GM23338 (cell line): Measurements from ENCODE around the gene EARS2. TPM values are rescaled to one million over a fixed set of nuclear protein-coding genes. Genes with fewer than 3 reads are reported as not detected.

Experiments
- ATAC-seq: fragments of 200-7000 bp; cut with Tn5 transposase; 3 replicates; pipeline ENCODE4 v1.9.1; 2020
- DNase-seq: peaks from one replicate; pipeline ENCODE4 v3.0.0-alpha.2; 2015; ENCODE audit warnings: low spot score
- H2AFZ ChIP-seq: fragments of 200-600 bp; sonication (generic); 2 replicates; pipeline ENCODE4 v1.8.0; 2016; ENCODE audit warnings: antibody characterized with exemption, mild to moderate bottlenecking, moderate library complexity
- H3F3A ChIP-seq: fragments of 200-600 bp; sonication (generic); replicated peaks from 2 replicates; pipeline ENCODE4 v1.8.0; 2017; ENCODE audit warnings: antibody characterized with exemption, mixed run types, low read depth
- H3K27ac ChIP-seq: fragments of 200-600 bp; sonication (generic); 2 replicates; pipeline ENCODE4 v1.6.1; 2016; ENCODE audit warnings: low read depth
- H3K27me3 ChIP-seq: fragments of 200-600 bp; sonication (generic); 2 replicates; pipeline ENCODE4 v1.8.0; 2016; ENCODE audit warnings: mild to moderate bottlenecking, mixed run types, moderate library complexity; ENCODE audit not compliant: insufficient read depth
- H3K36me3 ChIP-seq: fragments of 200-600 bp; sonication (generic); 2 replicates; pipeline ENCODE4 v1.8.0; 2016; ENCODE audit warnings: mild to moderate bottlenecking; ENCODE audit not compliant: insufficient read depth
- H3K4me1 ChIP-seq: fragments of 200-600 bp; sonication (generic); 2 replicates; pipeline ENCODE4 v1.8.0; 2016; ENCODE audit warnings: mild to moderate bottlenecking, moderate library complexity; ENCODE audit not compliant: insufficient read depth
- H3K4me2 ChIP-seq: fragments of 200-600 bp; sonication (generic); 2 replicates; pipeline ENCODE4 v1.7.1; 2017; ENCODE audit warnings: mixed run types
- H3K4me3 ChIP-seq: fragments of 200-600 bp; sonication (generic); 2 replicates; pipeline ENCODE4 v1.6.1; 2016; ENCODE audit warnings: mixed run types
- H3K79me2 ChIP-seq: fragments of 200-600 bp; sonication (generic); replicated peaks from 2 replicates; pipeline ENCODE4 v1.8.0; 2017; ENCODE audit warnings: mild to moderate bottlenecking; ENCODE audit not compliant: insufficient read depth
- H3K9me2 ChIP-seq: fragments of 200-600 bp; sonication (generic); 2 replicates; pipeline ENCODE4 v1.8.0; 2017; ENCODE audit not compliant: insufficient read depth
- H4K20me1 ChIP-seq: fragments of 200-600 bp; sonication (generic); replicated peaks from 2 replicates; pipeline ENCODE4 v1.8.0; 2017; ENCODE audit warnings: mild to moderate bottlenecking; ENCODE audit not compliant: insufficient read depth
- H3K27ac Mint-ChIP-seq: 2 replicates; pipeline ENCODE4 v1.8.0; 2020; ENCODE audit warnings: inconsistent platforms, mild to moderate bottlenecking, moderate library complexity, mixed read lengths
- H3K27me3 Mint-ChIP-seq: 3 replicates; pipeline ENCODE4 v1.8.0; 2022; ENCODE audit warnings: low read depth, mild to moderate bottlenecking, moderate library complexity, mixed read lengths, inconsistent platforms; ENCODE audit not compliant: insufficient read depth, poor library complexity
- H3K36me3 Mint-ChIP-seq: 3 replicates; pipeline ENCODE4 v1.8.0; 2021; ENCODE audit warnings: low read depth, mild to moderate bottlenecking, inconsistent platforms, moderate library complexity, mixed read lengths
- H3K4me1 Mint-ChIP-seq: 3 replicates; pipeline ENCODE4 v1.8.0; 2020; ENCODE audit warnings: mild to moderate bottlenecking, inconsistent platforms, mixed read lengths
- H3K4me3 Mint-ChIP-seq: 3 replicates; pipeline ENCODE4 v1.8.0; 2021; ENCODE audit warnings: moderate library complexity, mild to moderate bottlenecking, inconsistent platforms, mixed read lengths
- H3K9me3 Mint-ChIP-seq: 3 replicates; pipeline ENCODE4 v1.8.0; 2020; ENCODE audit warnings: moderate library complexity, mild to moderate bottlenecking, inconsistent platforms, mixed read lengths
- CREB1 ChIP-seq: fragments of 250-450 bp; sonication (Bioruptor Pico); IDR thresholded peaks from 2 replicates; pipeline ENCODE4 v1.5.0; 2020; ENCODE audit warnings: low read depth, mild to moderate bottlenecking, moderate library complexity
- EZH2 ChIP-seq: fragments of 200-600 bp; sonication (generic); IDR thresholded peaks from one replicate; pipeline ENCODE4 v1.8.0; 2017; ENCODE audit warnings: antibody characterized with exemption, mild to moderate bottlenecking, low read depth; ENCODE audit not compliant: unreplicated experiment
- EZH2phosphoT487 ChIP-seq: fragments of 200-600 bp; sonication (generic); IDR thresholded peaks from one replicate; pipeline ENCODE4 v1.8.1; 2018; ENCODE audit warnings: antibody characterized with exemption; ENCODE audit not compliant: unreplicated experiment
- JUNB ChIP-seq: IDR thresholded peaks from one replicate; pipeline ENCODE4 v1.6.1; 2016; ENCODE audit warnings: antibody characterized with exemption; ENCODE audit not compliant: unreplicated experiment
- NANOG ChIP-seq: IDR thresholded peaks from 2 replicates; pipeline ENCODE4 v1.6.1; 2016; ENCODE audit warnings: antibody characterized with exemption, borderline replicate concordance
- POLR2AphosphoS5 ChIP-seq: IDR thresholded peaks from 2 replicates; pipeline ENCODE4 v1.6.1; 2016; ENCODE audit warnings: antibody characterized with exemption, low read depth
- STAT1 ChIP-seq: IDR thresholded peaks from one replicate; pipeline ENCODE4 v1.6.1; 2016; ENCODE audit warnings: antibody characterized with exemption; ENCODE audit not compliant: unreplicated experiment
- ZNF114 ChIP-seq: fragments of 250-450 bp; sonication (Bioruptor Pico); IDR thresholded peaks from 2 replicates; pipeline ENCODE4 v1.5.0; 2020; ENCODE audit warnings: mild to moderate bottlenecking, moderate library complexity
- ZNF331 ChIP-seq: fragments of 250-450 bp; sonication (Bioruptor Pico); IDR thresholded peaks from 2 replicates; pipeline ENCODE4 v1.5.0; 2020; ENCODE audit warnings: low read depth, mild to moderate bottlenecking, moderate library complexity
- polyA plus RNA-seq: library from polyadenylated mRNA; unstranded; fragments of >200 nt; fragmentation: Nextera tagmentation; extraction: Ambion mirVana; gene quantifications from 2 replicates; pipeline ENCODE4 v1.2.1, GENCODE V29; 2016
- total RNA-seq: library from RNA; depleted of rRNA; stranded (reverse); fragments of >200 nt; shearing (Covaris generic); gene quantifications from 2 replicates; pipeline ENCODE4 v1.2.3, GENCODE V29; 2014
- TF ChIP-seq, protein P1 (sequence below): fragments of 250-450 bp; sonication (Bioruptor Pico); IDR thresholded peaks from 2 replicates; pipeline ENCODE4 v1.5.0; 2020; ENCODE audit warnings: mild to moderate bottlenecking, moderate library complexity
- TF ChIP-seq, protein P2 (sequence below): IDR thresholded peaks from one replicate; pipeline ENCODE4 v1.6.1; 2018; ENCODE audit warnings: antibody characterized with exemption; ENCODE audit not compliant: unreplicated experiment
- TF ChIP-seq, protein P3 (sequence below): IDR thresholded peaks from 2 replicates; pipeline ENCODE4 v1.6.1; 2016; ENCODE audit warnings: antibody characterized with exemption

EARS2 gene
- total and polyA plus RNA-seq, 2 experiments from 2014 or later: 22.6 to 89.1 TPM

DNA sequence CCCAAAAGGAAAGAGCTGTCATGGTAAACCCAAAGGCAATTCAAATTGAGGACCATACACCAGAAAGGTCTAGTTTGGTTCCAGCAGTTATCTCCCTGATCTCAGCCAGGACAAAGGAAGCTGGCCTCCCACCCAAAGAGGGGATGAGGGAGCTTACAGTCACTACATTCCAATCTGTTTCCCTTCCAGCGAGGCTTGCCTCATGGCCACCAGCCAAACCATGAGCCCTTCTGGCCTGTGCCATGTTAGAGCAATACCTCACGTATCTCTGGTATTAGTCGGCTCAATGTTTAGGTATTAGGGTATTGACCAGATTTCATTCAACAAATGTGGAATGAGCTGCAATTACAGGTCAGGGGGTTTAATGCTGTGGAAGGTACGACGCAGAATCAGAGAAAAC is 30.6 kb upstream of the EARS2 start:
- H3K27ac Mint-ChIP-seq: no peak overlapping the region

DNA sequence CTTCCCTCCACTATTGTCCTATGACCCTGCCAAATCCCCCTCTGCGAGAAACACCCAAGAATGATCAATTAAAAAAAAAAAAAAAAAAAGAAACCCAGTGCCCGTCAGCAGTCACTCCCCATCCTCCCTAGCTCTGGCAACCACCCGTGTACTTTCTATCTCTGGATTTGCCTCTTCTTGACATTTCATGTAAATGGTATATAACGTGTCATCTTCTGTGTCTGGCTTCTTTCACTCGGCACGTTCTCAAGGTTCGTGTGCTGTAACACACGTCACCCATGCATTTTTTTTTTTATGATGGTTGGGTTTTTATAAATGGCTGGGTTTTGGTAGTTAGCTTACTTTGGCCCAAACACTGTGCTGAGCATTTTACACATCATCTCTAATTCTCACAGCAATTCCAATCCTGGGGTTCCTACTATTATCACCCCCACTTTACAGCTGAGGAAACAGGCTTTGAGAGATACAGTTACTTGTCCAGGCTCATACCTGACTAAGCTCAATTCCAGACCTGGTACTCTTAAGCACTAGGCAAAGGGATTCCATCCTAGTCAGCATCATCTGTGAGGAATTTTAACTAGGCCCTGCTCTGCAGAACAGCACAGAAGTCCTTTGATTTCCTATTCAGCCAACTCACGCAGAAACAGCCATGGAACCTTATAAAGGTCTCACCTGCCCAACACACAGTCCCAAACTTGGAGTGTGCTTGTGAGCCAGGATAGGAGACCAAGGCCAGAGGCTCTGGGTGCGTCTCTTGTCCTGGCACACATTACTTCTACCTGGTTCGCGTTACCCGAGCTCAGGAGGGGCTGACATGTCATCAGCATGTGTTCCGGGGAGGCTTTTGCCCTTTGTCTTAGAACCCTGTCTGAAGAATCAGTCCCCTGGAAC is 27.3 kb upstream of the EARS2 start:
- no peak overlapping the region for H3K4me3 Mint-ChIP-seq
- Histone ChIP-seq H4K20me1 (peaks cover 12% of the 10 kb centered on the region), H3K4me2 (no peak overlapping the region), H3K27me3 (no peaks in the 10 kb centered on the region), H3K9me2 (no peaks in the 10 kb centered on the region), H3F3A (0 out of 2 replicates have a peak, but pooled peaks cover 1% of the 10 kb centered on the region), H3K79me2 (peaks cover 35% of the 10 kb centered on the region), H2AFZ (no peak overlapping the region), H3K27ac (no peak overlapping the region), H3K4me3 (no peak overlapping the region), H3K4me1 (no peaks in the 10 kb centered on the region), H3K36me3 (peaks cover 35% of the 10 kb centered on the region)
- no peak for ATAC-seq
- H3K27ac Mint-ChIP-seq: no peak overlapping the region
- DNase-seq: no peak
- no peaks in the 10 kb centered on the region for H3K27me3 Mint-ChIP-seq
- H3K36me3 Mint-ChIP-seq: peaks cover 75% of the 10 kb centered on the region
- no peaks in the 10 kb centered on the region for H3K9me3 Mint-ChIP-seq
- H3K4me1 Mint-ChIP-seq: no peaks in the 10 kb centered on the region
- TF ChIP-seq, protein P1, sequence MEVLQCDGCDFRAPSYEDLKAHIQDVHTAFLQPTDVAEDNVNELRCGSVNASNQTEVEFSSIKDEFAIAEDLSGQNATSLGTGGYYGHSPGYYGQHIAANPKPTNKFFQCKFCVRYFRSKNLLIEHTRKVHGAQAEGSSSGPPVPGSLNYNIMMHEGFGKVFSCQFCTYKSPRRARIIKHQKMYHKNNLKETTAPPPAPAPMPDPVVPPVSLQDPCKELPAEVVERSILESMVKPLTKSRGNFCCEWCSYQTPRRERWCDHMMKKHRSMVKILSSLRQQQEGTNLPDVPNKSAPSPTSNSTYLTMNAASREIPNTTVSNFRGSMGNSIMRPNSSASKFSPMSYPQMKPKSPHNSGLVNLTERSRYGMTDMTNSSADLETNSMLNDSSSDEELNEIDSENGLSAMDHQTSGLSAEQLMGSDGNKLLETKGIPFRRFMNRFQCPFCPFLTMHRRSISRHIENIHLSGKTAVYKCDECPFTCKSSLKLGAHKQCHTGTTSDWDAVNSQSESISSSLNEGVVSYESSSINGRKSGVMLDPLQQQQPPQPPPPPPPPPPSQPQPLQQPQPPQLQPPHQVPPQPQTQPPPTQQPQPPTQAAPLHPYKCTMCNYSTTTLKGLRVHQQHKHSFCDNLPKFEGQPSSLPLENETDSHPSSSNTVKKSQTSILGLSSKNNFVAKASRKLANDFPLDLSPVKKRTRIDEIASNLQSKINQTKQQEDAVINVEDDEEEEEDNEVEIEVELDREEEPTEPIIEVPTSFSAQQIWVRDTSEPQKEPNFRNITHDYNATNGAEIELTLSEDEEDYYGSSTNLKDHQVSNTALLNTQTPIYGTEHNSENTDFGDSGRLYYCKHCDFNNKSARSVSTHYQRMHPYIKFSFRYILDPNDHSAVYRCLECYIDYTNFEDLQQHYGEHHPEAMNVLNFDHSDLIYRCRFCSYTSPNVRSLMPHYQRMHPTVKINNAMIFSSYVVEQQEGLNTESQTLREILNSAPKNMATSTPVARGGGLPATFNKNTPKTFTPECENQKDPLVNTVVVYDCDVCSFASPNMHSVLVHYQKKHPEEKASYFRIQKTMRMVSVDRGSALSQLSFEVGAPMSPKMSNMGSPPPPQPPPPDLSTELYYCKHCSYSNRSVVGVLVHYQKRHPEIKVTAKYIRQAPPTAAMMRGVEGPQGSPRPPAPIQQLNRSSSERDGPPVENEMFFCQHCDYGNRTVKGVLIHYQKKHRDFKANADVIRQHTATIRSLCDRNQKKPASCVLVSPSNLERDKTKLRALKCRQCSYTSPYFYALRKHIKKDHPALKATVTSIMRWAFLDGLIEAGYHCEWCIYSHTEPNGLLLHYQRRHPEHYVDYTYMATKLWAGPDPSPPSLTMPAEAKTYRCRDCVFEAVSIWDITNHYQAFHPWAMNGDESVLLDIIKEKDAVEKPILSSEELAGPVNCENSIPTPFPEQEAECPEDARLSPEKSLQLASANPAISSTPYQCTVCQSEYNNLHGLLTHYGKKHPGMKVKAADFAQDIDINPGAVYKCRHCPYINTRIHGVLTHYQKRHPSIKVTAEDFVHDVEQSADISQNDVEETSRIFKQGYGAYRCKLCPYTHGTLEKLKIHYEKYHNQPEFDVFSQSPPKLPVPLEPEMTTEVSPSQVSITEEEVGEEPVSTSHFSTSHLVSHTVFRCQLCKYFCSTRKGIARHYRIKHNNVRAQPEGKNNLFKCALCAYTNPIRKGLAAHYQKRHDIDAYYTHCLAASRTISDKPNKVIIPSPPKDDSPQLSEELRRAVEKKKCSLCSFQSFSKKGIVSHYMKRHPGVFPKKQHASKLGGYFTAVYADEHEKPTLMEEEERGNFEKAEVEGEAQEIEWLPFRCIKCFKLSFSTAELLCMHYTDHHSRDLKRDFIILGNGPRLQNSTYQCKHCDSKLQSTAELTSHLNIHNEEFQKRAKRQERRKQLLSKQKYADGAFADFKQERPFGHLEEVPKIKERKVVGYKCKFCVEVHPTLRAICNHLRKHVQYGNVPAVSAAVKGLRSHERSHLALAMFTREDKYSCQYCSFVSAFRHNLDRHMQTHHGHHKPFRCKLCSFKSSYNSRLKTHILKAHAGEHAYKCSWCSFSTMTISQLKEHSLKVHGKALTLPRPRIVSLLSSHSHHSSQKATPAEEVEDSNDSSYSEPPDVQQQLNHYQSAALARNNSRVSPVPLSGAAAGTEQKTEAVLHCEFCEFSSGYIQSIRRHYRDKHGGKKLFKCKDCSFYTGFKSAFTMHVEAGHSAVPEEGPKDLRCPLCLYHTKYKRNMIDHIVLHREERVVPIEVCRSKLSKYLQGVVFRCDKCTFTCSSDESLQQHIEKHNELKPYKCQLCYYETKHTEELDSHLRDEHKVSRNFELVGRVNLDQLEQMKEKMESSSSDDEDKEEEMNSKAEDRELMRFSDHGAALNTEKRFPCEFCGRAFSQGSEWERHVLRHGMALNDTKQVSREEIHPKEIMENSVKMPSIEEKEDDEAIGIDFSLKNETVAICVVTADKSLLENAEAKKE (CRISPR knock-in tag): no peak
- no peak for TF ChIP-seq EZH2

More for the DNA sequence above, 30.6 kb upstream of the EARS2 start:
- no peak overlapping the region for H3K4me3 Mint-ChIP-seq
- Histone ChIP-seq H3K9me2 (no peaks in the 10 kb centered on the region), H3F3A (no peaks in the 10 kb centered on the region), H3K27ac (no peak overlapping the region), H3K4me3 (no peak overlapping the region), H3K36me3 (peaks cover 36% of the 10 kb centered on the region), H4K20me1 (peaks cover 24% of the 10 kb centered on the region), H3K79me2 (peaks cover 68% of the 10 kb centered on the region), H3K4me1 (no peaks in the 10 kb centered on the region), H2AFZ (no peak overlapping the region), H3K4me2 (no peak overlapping the region), H3K27me3 (no peaks in the 10 kb centered on the region)
- peaks cover 80% of the 10 kb centered on the region for H3K36me3 Mint-ChIP-seq
- DNase-seq (no peak), ATAC-seq (no peak)
- no peaks in the 10 kb centered on the region for H3K27me3 Mint-ChIP-seq
- TF ChIP-seq NANOG: no peak
- no peak for TF ChIP-seq JUNB
- no peak for TF ChIP-seq CREB1 (CRISPR knock-in tag)
- TF ChIP-seq ZNF331 (CRISPR knock-in tag): no peak
- no peak for TF ChIP-seq STAT1
- no peak for TF ChIP-seq POLR2AphosphoS5
- TF ChIP-seq, protein P2, sequence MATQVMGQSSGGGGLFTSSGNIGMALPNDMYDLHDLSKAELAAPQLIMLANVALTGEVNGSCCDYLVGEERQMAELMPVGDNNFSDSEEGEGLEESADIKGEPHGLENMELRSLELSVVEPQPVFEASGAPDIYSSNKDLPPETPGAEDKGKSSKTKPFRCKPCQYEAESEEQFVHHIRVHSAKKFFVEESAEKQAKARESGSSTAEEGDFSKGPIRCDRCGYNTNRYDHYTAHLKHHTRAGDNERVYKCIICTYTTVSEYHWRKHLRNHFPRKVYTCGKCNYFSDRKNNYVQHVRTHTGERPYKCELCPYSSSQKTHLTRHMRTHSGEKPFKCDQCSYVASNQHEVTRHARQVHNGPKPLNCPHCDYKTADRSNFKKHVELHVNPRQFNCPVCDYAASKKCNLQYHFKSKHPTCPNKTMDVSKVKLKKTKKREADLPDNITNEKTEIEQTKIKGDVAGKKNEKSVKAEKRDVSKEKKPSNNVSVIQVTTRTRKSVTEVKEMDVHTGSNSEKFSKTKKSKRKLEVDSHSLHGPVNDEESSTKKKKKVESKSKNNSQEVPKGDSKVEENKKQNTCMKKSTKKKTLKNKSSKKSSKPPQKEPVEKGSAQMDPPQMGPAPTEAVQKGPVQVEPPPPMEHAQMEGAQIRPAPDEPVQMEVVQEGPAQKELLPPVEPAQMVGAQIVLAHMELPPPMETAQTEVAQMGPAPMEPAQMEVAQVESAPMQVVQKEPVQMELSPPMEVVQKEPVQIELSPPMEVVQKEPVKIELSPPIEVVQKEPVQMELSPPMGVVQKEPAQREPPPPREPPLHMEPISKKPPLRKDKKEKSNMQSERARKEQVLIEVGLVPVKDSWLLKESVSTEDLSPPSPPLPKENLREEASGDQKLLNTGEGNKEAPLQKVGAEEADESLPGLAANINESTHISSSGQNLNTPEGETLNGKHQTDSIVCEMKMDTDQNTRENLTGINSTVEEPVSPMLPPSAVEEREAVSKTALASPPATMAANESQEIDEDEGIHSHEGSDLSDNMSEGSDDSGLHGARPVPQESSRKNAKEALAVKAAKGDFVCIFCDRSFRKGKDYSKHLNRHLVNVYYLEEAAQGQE: no peak
- TF ChIP-seq, protein P3, sequence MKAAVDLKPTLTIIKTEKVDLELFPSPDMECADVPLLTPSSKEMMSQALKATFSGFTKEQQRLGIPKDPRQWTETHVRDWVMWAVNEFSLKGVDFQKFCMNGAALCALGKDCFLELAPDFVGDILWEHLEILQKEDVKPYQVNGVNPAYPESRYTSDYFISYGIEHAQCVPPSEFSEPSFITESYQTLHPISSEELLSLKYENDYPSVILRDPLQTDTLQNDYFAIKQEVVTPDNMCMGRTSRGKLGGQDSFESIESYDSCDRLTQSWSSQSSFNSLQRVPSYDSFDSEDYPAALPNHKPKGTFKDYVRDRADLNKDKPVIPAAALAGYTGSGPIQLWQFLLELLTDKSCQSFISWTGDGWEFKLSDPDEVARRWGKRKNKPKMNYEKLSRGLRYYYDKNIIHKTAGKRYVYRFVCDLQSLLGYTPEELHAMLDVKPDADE: no peak
- no peak for TF ChIP-seq ZNF114 (CRISPR knock-in tag)
- TF ChIP-seq EZH2phosphoT487: no peak
- H3K9me3 Mint-ChIP-seq: no peaks in the 10 kb centered on the region
- no peaks in the 10 kb centered on the region for H3K4me1 Mint-ChIP-seq
